HG02884 (cell line): ENCODE measurements around the gene PAM16.
"Not testable (repeated sequence)": the region's sequence is repeated elsewhere in the genome, so short reads cannot be mapped to it uniquely, and the experiment has no call there.

Experiments used
- ATAC-seq: cut with Tn5 transposase; IDR thresholded peaks from one replicate; pipeline ENCODE4 v1.9.1; 2021; ENCODE audit warnings: mild to moderate bottlenecking, moderate library complexity; ENCODE audit not compliant: unreplicated experiment

Gene PAM16

DNA sequence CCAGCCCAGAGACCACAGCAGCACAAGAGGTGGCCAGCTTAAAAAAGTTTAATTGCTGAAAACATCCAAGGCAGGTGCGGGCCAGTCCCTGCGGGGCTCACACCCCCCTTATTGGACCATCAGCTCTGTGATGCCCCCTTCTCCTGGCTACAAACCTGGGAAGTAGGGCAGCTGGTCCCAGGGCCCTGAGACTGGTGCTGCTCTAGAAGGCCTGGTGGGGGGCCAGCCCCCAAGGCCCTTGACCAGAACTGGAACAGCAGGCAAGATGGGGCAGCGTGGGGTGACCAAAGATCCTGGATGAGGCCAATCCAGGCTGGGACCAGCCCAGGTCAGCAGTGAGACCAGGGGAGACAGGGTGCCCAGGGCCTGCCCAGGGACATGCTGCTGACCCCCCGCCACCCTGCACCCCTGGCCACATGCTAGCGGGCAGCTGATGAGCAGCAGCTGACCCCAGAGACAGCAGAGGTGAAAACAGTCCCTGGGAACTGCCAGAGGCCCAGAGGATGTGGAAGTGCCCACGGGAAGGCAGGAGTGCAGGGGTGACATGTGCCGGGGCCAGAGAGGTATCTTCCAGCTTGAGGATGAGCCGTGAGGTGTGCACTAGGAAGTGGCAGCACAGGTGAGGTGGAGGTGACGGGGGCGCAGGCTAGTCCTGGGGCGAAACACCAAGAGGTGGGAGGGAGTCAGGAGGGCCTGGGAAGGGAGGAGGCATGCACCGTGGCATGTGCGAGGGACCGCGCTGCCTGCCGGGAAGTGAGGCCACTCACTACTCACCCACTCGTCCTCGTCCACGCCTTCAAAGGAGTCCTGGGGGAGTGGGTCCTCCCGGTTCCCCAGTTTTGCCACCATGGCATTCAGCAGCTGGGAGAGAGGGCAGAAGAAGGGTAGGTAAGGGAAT lies 3.6 kb upstream of the PAM16 start:
- ATAC-seq: no peak

DNA sequence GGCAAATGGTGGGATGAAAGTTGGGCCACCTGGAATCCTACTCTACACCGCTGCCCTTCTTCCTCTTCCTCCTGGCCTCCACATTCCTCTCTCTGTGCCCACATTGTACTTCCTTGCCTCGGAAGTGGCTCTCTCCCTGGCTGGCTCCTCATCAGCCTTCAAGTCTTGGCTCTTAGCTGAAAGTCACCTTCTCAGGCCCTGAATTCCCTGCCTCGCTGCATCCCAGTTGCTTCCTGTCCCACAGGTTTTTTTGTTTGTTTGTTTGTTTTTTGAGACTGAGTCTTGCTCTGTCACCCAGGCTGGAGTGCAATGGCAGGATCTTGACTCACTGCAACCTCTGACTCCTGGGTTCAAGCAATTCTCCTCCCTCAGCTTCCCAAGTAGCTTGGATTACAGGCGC lies 2.6 kb upstream of the PAM16 start:
- ATAC-seq: no peak

DNA sequence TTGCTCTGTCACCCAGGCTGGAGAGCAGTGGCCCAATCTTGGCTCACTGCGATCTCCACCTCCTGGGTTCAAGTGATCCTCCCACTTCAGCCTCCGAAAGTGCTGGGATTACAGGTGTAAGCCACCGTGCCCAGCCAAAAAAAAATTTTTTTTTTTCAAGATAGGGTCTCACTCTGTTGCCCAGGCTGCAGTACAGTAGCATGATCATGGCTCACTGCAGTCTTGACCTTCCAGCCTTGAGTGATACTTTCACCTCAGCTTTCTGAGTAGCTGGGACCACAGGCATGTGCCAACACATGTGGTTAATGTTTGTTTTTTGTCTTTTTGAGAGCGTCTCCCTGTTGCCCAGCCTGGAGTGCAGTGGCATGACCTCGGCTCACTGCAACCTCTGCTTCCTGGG lies 1.7 kb upstream of the PAM16 start:
- no peak for ATAC-seq

DNA sequence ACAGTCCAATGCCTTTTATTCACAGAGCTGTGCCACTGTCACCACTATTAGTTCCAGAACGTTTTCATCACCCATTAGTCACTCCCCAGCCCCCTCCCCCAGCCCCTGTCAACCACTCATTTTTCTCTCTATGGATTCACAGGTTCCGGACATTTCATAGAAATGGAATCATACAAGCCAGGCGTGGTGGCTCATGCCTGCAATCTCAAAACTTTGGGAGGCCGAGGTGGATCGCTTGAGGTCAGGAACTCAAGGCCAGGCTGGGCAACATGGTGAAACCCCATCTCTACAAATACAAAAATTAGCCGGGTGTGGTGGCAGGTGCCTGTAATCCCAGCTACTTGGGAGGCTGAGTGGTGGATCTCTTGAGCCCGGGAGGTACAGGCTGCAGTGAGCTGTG lies 759 bp upstream of the PAM16 start:
- ATAC-seq: no peak

DNA sequence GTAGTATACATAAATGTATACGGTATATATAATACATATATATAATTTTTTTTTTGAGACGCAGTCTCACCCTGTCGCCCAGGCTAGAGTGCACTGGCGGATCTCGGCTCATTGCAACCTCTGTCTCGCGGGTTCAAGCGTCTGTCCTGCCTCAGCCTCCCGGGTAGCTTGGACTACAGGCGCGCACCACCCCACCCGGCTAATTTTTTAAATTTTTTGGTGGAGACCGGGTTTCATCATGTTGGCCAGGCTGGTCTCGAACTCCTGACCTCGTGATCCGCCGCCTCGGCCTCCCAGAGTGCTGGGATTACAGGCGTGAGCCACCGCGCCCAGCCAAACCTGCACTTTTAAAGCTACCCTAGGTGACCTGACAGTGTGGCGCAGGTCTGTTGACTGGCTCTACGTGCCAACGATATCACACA lies 745 bp downstream of the PAM16 start:
- ATAC-seq: no peak

DNA sequence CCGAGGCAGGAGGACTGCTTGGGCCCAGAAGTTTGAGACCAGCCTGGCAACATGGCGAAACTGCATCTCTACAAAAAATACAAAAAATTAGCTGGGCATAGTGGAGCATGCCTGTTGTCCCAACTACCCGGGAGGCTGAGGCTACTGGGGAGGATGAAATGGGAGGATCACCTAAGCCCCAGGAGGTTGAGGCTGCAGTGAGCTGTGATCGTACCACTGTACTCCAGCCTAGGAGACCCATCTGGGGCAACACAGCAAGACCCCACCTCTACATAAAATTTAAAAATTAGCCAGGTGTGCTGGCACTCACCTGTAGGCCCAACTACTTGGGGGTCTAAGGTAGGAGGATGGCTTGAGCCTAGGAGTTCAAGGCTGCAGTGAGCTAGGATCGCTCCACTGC lies 1.8 kb downstream of the PAM16 start:
- no peak for ATAC-seq

DNA sequence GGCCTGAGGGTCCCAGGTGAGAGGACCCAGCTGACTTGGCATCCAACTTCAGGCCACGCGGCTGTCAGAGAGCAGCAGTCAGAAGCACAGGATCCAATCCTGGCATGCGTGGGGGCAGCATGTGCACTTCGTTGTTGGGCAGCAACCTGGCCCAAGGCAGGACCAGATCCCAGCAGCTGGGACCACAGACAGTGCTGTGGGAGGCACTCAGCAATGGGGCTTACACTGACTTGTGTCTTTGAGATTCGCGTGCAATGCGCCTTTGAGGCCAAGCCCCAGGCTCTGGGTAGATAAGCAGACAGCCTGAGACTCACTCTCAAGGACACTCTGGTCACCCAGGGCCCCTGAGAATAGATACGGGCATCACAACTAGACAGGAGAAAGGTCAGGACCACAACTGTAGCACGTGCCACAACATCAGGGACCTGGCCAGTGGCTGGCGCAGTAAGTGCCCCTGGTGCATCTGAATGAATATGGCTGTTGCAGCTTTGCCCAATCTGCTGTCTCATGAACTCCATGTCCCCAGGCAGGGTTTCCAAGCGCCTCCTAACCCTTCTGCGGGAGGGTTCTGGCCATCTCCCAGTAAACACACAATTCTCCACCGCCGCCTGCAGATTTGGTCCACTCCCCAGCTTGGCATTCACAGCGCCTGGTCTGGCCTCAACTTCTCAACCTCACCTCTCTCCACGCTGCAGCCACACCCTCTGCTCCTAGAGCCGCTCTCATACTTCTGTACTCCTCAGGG lies 3.2 kb downstream of the PAM16 start:
- no peak for ATAC-seq

DNA sequence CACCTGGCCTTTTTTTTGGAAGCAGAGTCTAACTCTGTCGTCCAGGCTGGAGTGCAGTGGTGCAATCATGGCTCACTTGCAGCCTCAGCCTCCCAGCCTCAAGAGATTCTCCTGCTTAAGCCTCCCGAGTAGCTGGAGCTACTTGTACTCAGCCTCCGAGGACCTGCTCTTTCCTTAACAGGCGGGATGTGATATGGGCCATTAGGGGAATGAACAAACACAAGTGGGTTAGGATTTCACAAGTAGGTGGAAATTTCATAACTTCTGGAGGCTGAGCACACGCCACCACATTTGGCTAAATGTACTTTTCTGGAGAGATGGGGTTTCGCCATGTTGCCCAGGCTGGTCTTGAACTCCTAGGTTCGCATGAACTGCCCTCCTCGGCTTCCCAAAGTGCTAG lies 4.1 kb downstream of the PAM16 start:
- no peak for ATAC-seq

DNA sequence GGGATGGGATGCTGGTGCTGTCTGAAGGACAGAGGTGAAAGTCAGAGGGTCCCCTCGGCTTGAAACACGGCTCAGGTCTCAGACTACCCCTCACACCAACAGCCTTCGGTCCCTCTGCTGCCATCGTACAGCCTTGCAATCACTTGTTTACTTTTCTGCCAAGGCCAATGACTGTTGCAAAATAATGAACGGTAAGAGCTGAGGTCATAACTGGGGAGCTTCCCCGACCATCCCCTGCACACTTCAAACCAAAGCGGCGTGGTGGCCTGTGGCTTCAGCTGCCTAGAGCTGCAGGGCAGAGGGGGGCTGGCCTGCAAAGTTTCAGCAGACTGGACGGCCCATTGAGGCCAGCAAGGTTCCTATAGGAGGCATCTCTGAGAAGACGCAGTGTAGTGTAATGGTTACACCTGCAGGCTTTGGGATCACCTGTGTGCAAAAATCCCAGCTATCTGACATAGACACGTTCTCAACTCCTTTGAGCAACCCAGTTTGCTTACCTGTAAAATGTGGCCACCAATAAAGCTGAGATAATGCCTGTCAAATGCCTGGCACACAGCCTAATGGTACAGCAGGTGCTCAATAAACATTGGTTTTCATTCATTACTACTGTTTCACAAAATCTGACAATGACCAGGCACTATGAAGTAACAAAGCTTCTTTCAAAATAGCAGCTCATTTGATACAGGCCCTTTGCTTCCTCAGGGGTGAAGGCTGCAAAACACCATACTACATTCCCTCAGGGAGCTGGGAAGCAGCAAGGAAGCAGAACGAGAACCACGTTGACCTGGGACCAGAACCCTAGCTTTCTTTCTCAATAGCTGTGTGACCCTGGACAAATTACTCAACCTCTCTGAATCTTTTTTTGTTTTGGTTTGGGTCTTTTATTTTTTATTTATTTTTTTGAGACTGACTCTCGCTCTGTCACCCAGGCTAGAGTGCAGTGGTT lies 5.0 kb downstream of the PAM16 start:
- no peak for ATAC-seq

DNA sequence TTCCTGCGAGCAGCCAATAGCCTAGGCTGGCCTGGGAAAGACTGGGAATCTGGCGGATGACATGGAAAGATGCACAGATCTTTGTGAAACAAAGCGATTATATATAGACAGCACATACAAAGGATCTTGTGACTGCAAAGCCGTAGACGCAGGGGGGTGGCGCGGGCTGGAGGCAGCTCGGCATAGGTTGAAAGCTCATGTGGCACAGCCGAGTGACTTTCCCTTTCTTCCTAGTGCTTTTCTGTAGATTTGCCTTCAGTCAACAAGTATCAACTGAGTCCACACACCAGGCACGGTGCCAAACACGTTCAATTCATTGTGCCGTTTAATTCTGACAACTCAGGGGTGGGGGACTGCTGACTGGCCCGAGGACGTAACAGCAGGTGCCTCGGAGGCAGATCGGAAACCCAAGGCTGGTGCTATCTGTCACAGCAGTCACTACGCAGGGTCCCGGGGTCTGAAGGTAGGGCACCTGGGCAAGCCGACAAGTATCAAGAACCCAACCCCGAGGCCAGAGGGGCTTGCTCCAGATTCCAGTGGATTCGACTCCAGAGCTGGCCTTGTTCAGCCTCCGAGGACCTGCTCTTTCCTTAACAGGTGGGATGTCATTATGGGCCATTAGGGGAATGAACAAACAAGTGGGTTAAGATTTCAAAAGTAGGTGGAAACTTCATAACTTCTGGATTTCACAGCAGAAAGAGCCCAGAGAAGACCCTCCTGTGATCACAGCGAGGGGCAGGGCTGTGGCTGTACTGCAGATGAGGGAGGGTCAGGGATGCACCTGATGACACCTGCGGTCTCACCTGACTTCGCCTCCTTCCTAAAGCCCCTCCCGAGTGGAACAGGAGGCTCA lies 5.9 kb downstream of the PAM16 start:
- ATAC-seq: no peak

DNA sequence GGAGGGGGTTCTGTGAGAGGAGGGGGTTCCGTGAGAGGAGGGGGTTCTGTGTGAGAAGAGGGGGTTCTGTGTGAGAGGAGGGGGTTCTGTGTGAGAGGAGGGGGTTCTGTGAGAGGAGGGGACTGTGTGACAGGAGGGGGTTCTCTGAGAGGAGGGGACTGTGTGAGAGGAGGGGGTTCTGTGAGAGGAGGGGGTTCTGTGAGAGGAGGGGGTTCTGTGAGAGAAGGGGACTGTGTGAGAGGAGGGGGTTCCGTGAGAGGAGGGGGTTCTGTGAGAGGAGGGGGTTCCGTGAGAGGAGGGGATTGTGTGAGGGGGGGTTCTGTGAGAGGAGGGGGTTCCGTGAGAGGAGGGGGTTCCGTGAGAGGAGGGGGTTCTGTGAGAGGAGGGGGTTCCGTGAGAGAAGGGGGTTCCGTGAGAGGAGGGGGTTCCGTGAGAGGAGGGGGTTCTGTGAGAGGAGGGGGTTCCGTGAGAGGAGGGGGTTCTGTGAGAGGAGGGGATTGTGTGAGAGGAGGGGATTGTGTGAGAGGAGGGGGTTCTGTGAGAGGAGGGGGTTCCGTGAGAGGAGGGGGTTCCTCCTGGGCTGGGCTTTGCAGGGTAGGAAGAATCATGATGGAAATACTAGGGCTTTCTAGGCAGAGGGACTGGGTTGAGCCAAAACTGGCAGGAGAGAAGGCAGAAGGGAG lies 6.7 kb downstream of the PAM16 start:
- not testable (repeated sequence) for ATAC-seq

DNA sequence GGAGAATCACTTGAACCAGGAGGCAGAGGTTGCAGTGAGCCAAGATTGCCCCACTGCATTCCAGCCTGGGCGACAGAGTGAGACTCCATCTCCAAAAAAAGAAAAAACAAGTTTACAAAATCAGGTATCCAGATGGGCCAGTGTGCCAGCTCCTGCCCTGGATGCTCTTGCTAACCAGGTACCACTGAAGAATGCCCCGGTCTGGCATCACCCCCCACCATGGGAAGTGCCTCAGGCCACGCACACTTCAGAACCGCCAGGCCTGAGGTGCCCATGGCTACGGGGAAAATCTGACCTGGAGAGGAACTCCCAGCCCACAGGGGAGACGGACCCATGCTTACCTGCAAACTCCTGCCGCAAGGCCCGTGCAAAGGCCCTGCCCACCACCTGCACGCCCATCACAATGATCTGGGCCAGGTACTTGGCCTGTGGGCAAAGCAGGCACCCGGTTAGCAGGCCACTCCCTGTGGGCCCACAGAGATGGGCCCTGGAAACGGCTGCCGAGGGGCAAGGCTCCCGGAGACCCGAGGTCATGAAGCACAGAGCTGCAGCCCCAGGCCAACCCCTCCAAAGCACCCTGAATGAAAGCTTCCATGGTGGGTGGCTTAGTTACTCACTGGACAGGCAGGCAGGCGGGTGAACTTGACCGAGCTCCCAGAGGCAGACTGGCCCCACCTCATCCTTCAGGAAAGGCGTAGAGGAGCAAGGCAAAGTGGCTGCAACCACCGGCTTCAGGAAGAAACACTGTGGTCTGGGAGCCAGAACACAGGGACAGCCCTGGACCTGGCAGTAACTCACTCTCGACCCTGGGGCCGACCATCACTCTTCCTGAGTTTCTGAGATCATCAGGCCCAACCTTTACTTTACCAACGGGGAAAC lies 8.0 kb downstream of the PAM16 start:
- ATAC-seq: no peak

DNA sequence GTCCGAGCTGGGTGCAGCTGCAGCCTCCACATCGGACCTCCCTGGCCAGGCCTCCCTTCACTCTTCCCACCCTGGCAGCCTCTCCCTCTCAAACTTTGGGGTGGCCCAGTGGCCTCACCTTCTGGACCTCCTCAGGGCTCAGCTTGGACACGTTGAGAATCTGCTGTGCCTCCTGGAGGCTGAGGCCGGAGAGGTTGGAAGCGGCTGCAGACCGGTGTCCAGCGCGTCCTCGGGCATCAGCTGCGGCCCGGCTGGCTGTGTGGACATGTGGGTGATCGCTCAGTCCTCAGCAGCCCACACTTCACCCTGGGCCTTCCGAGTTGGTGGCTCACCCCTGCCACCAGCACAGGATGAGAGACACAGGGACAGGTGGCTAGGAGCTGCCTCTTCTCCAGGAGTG lies 9.9 kb downstream of the PAM16 start:
- no peak for ATAC-seq

DNA sequence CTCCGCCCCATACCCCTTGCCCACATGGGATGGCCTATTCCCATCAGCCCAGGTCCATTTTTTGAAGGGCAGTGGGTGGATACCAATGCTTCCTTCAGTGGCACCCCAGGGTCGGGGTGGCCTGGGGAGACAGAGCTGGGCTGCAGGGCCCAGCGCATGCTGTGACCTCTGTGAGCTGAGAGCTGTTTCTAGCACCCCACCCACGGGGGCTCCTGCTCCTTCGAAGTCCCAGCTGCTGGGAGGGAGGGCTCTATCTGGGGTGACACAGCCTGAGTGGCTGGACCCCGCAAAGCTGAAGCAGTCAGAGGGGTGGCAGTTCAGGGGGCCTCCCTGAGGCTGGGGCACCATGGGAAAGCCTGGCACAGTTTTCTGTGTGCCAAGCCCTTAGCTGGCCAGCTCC lies 10.7 kb downstream of the PAM16 start:
- no peak for ATAC-seq

DNA sequence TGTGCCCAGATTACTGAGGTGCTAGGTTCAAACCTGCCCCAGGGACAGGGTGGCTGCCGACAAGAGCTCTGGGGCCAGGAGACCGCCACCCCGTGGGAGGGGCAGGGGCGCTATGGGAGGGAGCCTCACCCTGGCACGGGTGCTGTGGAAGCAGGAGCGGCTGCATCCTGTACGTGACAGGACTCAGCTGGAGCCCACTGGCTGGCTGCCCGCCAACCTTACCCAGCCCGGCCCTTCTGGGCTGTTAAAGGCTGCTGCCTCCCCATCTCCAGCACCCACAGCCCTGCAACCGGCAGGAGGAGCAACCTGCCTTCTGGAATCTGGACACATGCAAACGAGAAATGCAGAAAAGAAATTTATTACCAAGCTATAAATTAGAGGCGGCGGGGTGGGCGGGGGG lies 11.2 kb downstream of the PAM16 start:
- ATAC-seq: no peak

DNA sequence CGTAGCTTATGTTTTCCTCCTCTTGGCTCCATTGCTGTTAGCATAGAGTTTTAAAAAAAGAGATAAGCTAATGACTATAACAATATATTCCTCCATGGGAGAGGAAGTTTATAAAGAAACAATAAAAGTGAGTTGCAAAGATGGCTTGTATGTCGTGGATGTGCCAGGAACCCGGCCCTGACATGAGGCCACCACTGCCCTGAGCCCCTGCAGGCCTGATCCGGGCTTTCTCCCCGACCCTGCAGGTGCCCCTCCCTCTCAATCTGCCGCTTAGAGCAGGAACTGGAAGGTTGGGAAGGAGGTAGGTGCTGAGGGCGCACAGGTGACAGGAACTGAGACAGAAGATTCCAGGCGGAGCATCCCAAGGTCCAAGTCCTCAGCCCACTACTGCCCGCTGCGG lies 11.7 kb downstream of the PAM16 start:
- no peak for ATAC-seq

DNA sequence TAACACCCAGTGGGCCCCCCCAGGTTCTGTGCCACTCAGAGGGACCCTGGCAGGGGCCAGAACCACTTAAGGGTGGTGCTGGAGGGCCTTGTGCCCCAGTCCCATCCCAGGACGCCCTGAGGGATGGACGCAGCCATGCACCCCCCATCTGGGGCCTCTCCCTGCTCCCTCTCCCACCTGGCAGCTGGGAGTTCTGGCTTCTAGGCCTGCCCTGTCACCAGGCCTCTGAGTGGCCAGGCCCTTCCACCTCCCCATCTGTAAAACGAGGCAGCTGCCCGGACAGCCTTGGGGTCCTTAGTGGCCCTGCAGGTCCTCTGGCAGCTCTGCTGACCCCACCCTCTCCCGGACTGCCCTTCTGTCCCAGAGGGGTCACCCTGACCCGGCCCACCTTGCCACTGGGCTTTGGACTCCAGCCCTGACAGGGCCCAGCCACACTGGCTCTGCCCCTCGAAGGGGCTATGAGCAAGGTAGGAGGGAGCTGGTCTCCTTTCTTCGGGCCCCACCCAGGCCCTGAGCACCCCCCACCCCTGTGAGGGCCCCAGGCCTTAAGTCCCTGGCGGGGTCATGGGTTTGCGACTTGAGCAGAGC lies 12.3 kb downstream of the PAM16 start:
- no peak for ATAC-seq

DNA sequence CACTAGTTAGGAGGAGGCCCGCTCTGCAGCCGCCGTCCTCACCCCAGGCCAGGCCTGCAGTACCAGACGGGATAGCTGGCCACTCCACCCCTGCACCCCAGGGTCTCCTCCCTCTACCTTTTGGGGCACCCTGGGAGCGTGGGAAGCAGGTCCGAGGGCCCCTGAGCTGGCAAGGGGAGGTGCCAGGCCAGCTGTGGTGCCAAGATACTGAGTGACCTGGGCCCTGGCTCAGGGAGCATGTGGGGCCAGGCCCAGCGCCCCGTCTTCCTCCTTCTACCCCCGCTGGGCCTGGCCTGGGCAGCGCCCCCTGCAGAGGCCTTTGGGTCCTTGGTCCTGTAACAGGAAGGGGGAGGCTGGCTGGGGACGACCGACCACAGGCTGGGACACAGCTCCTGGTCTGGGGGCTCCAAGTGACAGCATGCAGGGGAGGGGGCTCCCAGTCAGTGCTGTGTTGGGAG lies 13.0 kb downstream of the PAM16 start:
- no peak for ATAC-seq
